ENCODE measurements around the gene LPP. TPM values are rescaled to one million over a fixed set of nuclear protein-coding genes. Genes with fewer than 3 reads are reported as not detected.

LPP gene
- total RNA-seq, 1 donor from 2014 or later: 222 TPM

DNA sequence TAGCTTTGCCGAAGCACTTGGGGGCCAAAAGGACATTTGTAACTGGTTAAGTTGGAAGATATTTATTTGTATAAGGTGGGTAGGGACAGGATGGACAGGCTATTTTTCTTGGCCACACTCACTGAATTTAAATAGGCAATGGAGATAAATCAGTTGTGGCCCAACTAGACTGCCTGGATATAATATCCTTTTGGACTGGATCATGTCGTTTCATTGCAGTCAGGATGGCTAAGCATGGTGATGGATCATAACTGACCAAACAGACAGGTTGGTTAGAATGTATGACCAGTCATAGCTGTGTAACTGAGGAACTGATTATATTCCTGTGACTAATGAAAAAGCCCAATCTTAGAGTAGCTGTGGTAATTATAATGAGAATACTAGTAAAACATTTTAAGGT lies 284.0 kb downstream of the LPP start:
- Mint-ChIP-seq H3K27me3 (ENCODE audit: low read depth, unreplicated experiment) (no peaks in the 10 kb centered on the region), H3K9me3 (ENCODE audit: unreplicated experiment) (no peaks in the 10 kb centered on the region), H3K4me1 (ENCODE audit: low read depth, unreplicated experiment) (peaks cover 30% of the 10 kb centered on the region), H3K27ac (ENCODE audit: unreplicated experiment) (no peak overlapping the region), H3K4me3 (ENCODE audit: unreplicated experiment) (no peak overlapping the region), H3K36me3 (ENCODE audit: low read depth, unreplicated experiment) (peaks cover 5% of the 10 kb centered on the region)
- no peak overlapping the region for H3K27ac ChIP-seq (ENCODE audit: low read depth, low read length)
- H3K36me3 ChIP-seq (ENCODE audit: insufficient read depth, low read length): no peaks in the 10 kb centered on the region
- peaks cover 27% of the 10 kb centered on the region for H4K20me1 ChIP-seq (ENCODE audit: insufficient read depth, low read length)
- peaks cover 72% of the 10 kb centered on the region for H3K79me2 ChIP-seq (ENCODE audit: insufficient read depth, low read length)
- H3K4me2 ChIP-seq (ENCODE audit: low read length): no peak overlapping the region
- H3K4me3 ChIP-seq (ENCODE audit: insufficient read depth, low read depth, low read length): no peak overlapping the region
- TF ChIP-seq, protein P1, sequence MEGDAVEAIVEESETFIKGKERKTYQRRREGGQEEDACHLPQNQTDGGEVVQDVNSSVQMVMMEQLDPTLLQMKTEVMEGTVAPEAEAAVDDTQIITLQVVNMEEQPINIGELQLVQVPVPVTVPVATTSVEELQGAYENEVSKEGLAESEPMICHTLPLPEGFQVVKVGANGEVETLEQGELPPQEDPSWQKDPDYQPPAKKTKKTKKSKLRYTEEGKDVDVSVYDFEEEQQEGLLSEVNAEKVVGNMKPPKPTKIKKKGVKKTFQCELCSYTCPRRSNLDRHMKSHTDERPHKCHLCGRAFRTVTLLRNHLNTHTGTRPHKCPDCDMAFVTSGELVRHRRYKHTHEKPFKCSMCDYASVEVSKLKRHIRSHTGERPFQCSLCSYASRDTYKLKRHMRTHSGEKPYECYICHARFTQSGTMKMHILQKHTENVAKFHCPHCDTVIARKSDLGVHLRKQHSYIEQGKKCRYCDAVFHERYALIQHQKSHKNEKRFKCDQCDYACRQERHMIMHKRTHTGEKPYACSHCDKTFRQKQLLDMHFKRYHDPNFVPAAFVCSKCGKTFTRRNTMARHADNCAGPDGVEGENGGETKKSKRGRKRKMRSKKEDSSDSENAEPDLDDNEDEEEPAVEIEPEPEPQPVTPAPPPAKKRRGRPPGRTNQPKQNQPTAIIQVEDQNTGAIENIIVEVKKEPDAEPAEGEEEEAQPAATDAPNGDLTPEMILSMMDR (IDR thresholded peaks at IDR 0.05; ENCODE audit: insufficient read depth, low read depth, low read length): no peak
- TF ChIP-seq EZH2 (IDR thresholded peaks at IDR 0.05; ENCODE audit: insufficient read depth, low read length): no peak
- H3K4me1 ChIP-seq (ENCODE audit: insufficient read depth, low read length): peaks cover 11% of the 10 kb centered on the region
- peak; percentile 73 for DNase-seq (ENCODE audit: low read depth)
- H3K9ac ChIP-seq (ENCODE audit: low read length): no peak overlapping the region
- no peak overlapping the region for H2AFZ ChIP-seq (ENCODE audit: low read depth, low read length)
- H3K9me3 ChIP-seq (ENCODE audit: insufficient read depth, low read depth, low read length): no peaks in the 10 kb centered on the region
- H3K27me3 ChIP-seq (ENCODE audit: insufficient read depth, low read length): no peaks in the 10 kb centered on the region
- FAIRE-seq: no peak

DNA sequence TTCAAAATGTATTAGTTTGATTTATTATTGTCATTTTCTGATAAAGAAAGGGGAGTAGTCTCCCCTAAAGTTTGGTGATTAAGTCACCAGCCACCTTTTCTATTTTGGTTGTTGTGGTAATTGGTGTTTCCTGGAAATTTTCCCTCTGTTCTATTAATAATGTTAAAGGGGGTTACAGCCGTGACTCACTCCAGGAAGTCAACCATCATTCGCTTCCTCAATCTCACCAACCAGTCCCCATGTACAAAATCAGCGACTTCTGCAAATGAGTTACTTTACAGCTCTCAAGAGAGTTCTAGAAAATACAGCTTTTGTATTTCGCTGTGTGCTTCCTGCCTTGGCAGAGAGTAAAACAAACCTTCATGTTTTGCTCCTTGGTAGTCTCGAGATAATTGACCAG lies 285.1 kb downstream of the LPP start:
- H3K9me3 Mint-ChIP-seq (ENCODE audit: unreplicated experiment): no peaks in the 10 kb centered on the region
- DNase-seq (ENCODE audit: low read depth): no peak

More for the DNA sequence above, 285.1 kb downstream of the LPP start:
- H3K27me3 ChIP-seq (ENCODE audit: insufficient read depth, low read length): no peaks in the 10 kb centered on the region
- H4K20me1 ChIP-seq (ENCODE audit: insufficient read depth, low read length): peaks cover 27% of the 10 kb centered on the region
- FAIRE-seq: peak; percentile 65
- no peak overlapping the region for H3K4me2 ChIP-seq (ENCODE audit: low read length)
- no peaks in the 10 kb centered on the region for H3K9me3 ChIP-seq (ENCODE audit: insufficient read depth, low read depth, low read length)
- Mint-ChIP-seq H3K27me3 (ENCODE audit: low read depth, unreplicated experiment) (no peaks in the 10 kb centered on the region), H3K4me3 (ENCODE audit: unreplicated experiment) (no peak overlapping the region), H3K4me1 (ENCODE audit: low read depth, unreplicated experiment) (peaks cover 24% of the 10 kb centered on the region), H3K36me3 (ENCODE audit: low read depth, unreplicated experiment) (peaks cover 4% of the 10 kb centered on the region), H3K27ac (ENCODE audit: unreplicated experiment) (no peak overlapping the region)
- TF ChIP-seq, protein P1 (IDR thresholded peaks at IDR 0.05; ENCODE audit: insufficient read depth, low read depth, low read length): no peak
- TF ChIP-seq EZH2 (IDR thresholded peaks at IDR 0.05; ENCODE audit: insufficient read depth, low read length): no peak
- H3K36me3 ChIP-seq (ENCODE audit: insufficient read depth, low read length): no peaks in the 10 kb centered on the region
- no peak overlapping the region for H3K27ac ChIP-seq (ENCODE audit: low read depth, low read length)
- H3K4me3 ChIP-seq (ENCODE audit: insufficient read depth, low read depth, low read length): no peak overlapping the region
- no peak overlapping the region for H2AFZ ChIP-seq (ENCODE audit: low read depth, low read length)
- peaks cover 73% of the 10 kb centered on the region for H3K79me2 ChIP-seq (ENCODE audit: insufficient read depth, low read length)
- H3K9ac ChIP-seq (ENCODE audit: low read length): no peak overlapping the region
- H3K4me1 ChIP-seq (ENCODE audit: insufficient read depth, low read length): peaks cover 7% of the 10 kb centered on the region
